ENCODE data around the gene SLC38A9.

- TF ChIP-seq POLR2AphosphoS5 (IDR thresholded peaks at IDR 0.05; ENCODE audit: borderline replicate concordance, low read depth, low read length) (no peak), EZH2 (IDR thresholded peaks at IDR 0.05) (no peak)
Measured at GRCh38 chr5:55679556-55679955, 32.6 kb downstream of the SLC38A9 start.
